Testis (tissue), 3 donors: ENCODE results near the gene LUZP2. TPM values are rescaled to one million over a fixed set of nuclear protein-coding genes. Genes with fewer than 3 reads are reported as not detected.

Experiments used
- DNase-seq: peaks from one replicate; pipeline ENCODE4 v3.0.0-alpha.2; 2019
- H3K27ac ChIP-seq, 2 donors: fragments of 200-600 bp; sonication (generic); one replicate each; pipeline ENCODE4 v1.5.1; 2019
- H3K27me3 ChIP-seq: fragments of 200-600 bp; sonication (generic); one replicate; pipeline ENCODE4 v1.5.1; 2019
- H3K36me3 ChIP-seq: fragments of 200-600 bp; sonication (generic); one replicate; pipeline ENCODE4 v1.5.1; 2017; ENCODE audit warnings: low read depth; ENCODE audit errors: missing control alignments
- H3K4me1 ChIP-seq: fragments of 200-600 bp; sonication (generic); one replicate; pipeline ENCODE4 v1.5.1; 2019
- H3K4me3 ChIP-seq, 2 donors: fragments of 200-600 bp; sonication (generic); one replicate each; pipeline ENCODE4 v1.5.1; 2017 to 2019
- H3K9me3 ChIP-seq: fragments of 200-600 bp; sonication (generic); one replicate; pipeline ENCODE4 v1.5.1; 2017
- POLR2A ChIP-seq: fragments of 450-650 bp; IDR thresholded peaks from one replicate; pipeline ENCODE4 v1.6.1; 2017; ENCODE audit warnings: antibody characterized with exemption, mild to moderate bottlenecking, moderate library complexity
- WGBS, 2 donors: methylation state at CpG; one replicate each; pipeline ENCODE4 v1.1.5; 2018; 5-methylcytosine and 5-hydroxymethylcytosine counted together
- intact Hi-C: fragments of 100-400 bp; cut with DNase I; formaldehyde crosslinking; loops from one replicate; pipeline ENCODE4 v1.15.1; 2023; ENCODE audit warnings: low total_unique reads
- polyA plus RNA-seq: library from polyadenylated mRNA; stranded (reverse); fragments of 350-450 nt; fragmentation: Illumina TruSeq; extraction: RNeasy Lipid Tissue Mini Kit (QIAGEN cat#74804); gene quantifications from one replicate; pipeline ENCODE4 v1.2.3, GENCODE V29; 2014; ENCODE audit warnings: low read depth, low replicate concordance; ENCODE audit not compliant: insufficient read depth
- total RNA-seq, 2 donors: library from RNA; depleted of rRNA; stranded (reverse); fragments of >200 nt; gene quantifications; one replicate each; pipeline ENCODE4 v1.2.3, GENCODE V29; 2016
- TF ChIP-seq, protein P1 (sequence below), 3 experiments: fragments of 450-650 bp in 2 of 3; fragments of 200-600 bp in 1 of 3; sonication (generic) in 1 of 3; IDR thresholded peaks; one replicate each; pipeline ENCODE4 v1.5.1; 2016 to 2019; ENCODE audit warnings: antibody characterized with exemption in 3 of 3, mild to moderate bottlenecking in 2 of 3, moderate library complexity in 1 of 3

Gene LUZP2
- total and polyA plus RNA-seq, 3 donors from 2014 or later, result 0.63 to 0.98 (median 0.74) TPM

DNA sequence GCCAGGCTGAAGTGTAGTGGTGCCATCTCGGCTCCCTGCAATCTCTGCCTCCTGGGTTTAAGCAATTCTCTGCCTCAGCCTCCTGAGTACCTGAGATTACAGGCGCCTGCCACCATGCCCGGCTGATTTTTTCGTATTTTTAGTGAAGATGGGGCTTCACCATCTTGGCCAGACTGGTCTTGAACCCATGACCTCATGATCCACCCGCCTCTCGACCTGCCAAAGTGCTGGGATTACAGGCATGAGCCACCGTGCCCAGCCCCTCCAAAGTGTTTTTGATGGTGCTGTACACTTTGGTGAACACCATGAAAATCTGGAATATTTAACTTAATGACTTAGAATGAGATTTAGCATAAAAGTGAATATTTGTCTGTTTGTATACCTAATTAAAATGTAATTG lies 5.6 kb downstream of the LUZP2 start:
- Histone ChIP-seq H3K36me3 (no peaks in the 10 kb centered on the region), H3K4me3 (no peak overlapping the region), H3K4me1 (no peaks in the 10 kb centered on the region), H3K27me3 (no peaks in the 10 kb centered on the region), H3K27ac (no peak overlapping the region), H3K9me3 (no peaks in the 10 kb centered on the region)
- intact Hi-C loops, result no loop called here
- TF ChIP-seq POLR2A, result no peak
- TF ChIP-seq, protein P1, sequence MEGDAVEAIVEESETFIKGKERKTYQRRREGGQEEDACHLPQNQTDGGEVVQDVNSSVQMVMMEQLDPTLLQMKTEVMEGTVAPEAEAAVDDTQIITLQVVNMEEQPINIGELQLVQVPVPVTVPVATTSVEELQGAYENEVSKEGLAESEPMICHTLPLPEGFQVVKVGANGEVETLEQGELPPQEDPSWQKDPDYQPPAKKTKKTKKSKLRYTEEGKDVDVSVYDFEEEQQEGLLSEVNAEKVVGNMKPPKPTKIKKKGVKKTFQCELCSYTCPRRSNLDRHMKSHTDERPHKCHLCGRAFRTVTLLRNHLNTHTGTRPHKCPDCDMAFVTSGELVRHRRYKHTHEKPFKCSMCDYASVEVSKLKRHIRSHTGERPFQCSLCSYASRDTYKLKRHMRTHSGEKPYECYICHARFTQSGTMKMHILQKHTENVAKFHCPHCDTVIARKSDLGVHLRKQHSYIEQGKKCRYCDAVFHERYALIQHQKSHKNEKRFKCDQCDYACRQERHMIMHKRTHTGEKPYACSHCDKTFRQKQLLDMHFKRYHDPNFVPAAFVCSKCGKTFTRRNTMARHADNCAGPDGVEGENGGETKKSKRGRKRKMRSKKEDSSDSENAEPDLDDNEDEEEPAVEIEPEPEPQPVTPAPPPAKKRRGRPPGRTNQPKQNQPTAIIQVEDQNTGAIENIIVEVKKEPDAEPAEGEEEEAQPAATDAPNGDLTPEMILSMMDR (IDR thresholded peaks at IDR 0.05), result no peak
- DNase-seq, result no peak
- 88 to 92% methylated on average over 7 of the region's 7 CpGs for WGBS, 2 donors

GRCh38 chr11:24509114-24509513 lies 12.3 kb downstream of the LUZP2 start:
- intact Hi-C loops, result no loop called here
- DNase-seq, result no peak
- Histone ChIP-seq H3K4me1 (no peaks in the 10 kb centered on the region), H3K36me3 (no peaks in the 10 kb centered on the region), H3K27me3 (no peaks in the 10 kb centered on the region), H3K9me3 (no peaks in the 10 kb centered on the region), H3K4me3 (no peak overlapping the region), H3K27ac (no peak overlapping the region)
- 55 to 61% methylated on average over 3 of the region's 3 CpGs for WGBS, 2 donors
- TF ChIP-seq POLR2A, result no peak
- TF ChIP-seq, protein P1 (IDR thresholded peaks at IDR 0.05), result no peak

DNA sequence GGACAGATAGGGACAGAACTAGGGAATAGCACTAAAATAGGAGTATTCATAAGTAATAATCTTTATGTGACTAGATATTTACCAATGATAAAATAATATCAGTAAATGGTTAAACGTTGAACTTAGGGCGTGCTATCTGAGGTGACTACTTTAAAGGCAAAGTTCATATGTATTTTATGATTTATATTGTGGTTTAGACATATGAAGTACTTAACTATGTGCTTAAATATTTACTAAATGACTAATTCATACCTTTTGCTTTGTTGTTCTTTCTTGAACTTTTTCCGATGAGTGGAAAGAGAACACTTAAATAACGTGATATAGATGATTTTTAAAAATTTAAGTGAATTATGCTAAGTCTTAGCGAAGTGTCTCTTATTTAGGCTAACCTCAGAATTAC lies 14.7 kb downstream of the LUZP2 start:
- Histone ChIP-seq H3K4me1 (no peaks in the 10 kb centered on the region), H3K9me3 (no peaks in the 10 kb centered on the region), H3K36me3 (no peaks in the 10 kb centered on the region), H3K27ac (no peak overlapping the region), H3K4me3 (no peak overlapping the region), H3K27me3 (no peaks in the 10 kb centered on the region)
- intact Hi-C loops, result no loop called here
- TF ChIP-seq, protein P1 (IDR thresholded peaks at IDR 0.05), result no peak
- TF ChIP-seq POLR2A, result no peak
- DNase-seq, result no peak
- WGBS, 2 donors, result 72 to 79% methylated on average over 5 of the region's 5 CpGs

DNA sequence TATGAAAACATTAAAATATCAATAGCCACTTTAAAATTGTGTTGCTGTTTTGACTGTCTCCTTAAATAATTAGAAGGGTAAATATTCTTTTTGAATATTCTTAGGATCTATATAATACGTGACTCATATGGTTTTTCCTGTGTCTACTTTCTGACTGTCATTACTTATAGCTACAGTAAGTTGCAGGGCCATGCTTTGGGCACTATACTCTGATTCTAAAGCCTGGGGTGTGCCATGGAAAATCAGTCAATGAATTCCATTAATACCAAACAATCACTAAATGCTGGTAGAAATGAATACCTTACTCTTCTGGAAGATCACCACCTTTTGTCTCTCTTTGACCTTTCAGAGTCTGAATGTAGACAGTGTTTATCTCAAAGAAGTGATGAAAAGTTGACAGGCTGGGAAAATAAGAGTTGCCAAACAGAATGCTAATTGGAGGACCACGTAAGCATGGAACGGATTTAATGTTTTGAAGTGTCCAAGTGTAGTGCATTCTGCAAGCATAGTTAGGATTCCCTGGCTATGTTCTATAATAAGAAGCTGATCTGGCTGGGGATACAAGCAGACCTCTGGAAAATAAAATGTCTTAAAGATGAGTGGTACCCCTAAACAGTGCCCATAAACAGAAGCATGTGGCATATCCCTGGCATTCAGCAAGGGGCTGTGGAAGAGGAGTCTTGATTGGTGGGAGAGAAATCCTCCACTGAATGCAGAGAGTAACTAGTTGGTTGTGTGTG lies 16.8 kb downstream of the LUZP2 start:
- no peak for DNase-seq
- Histone ChIP-seq H3K27me3 (no peaks in the 10 kb centered on the region), H3K9me3 (no peaks in the 10 kb centered on the region), H3K4me3 (no peak overlapping the region), H3K4me1 (no peaks in the 10 kb centered on the region), H3K27ac (no peak overlapping the region), H3K36me3 (no peaks in the 10 kb centered on the region)
- WGBS, 2 donors, result 73 to 76% methylated on average over 3 of the region's 3 CpGs
- intact Hi-C loops, result no loop called here
- TF ChIP-seq, protein P1 (IDR thresholded peaks at IDR 0.05), result no peak
- TF ChIP-seq POLR2A, result no peak

GRCh38 chr11:24514219-24514594 lies 17.4 kb downstream of the LUZP2 start:
- no peak overlapping the region for H3K4me3 ChIP-seq
- no peaks in the 10 kb centered on the region for H3K4me1 ChIP-seq
- intact Hi-C loops, result no loop called here
- TF ChIP-seq, protein P1 (IDR thresholded peaks at IDR 0.05), result no peak
- no peak for TF ChIP-seq POLR2A
- H3K36me3 ChIP-seq, result no peaks in the 10 kb centered on the region
- DNase-seq, result no peak
- H3K9me3 ChIP-seq, result no peaks in the 10 kb centered on the region
- no peak overlapping the region for H3K27ac ChIP-seq
- no peaks in the 10 kb centered on the region for H3K27me3 ChIP-seq
- 79 to 82% methylated on average over 2 of the region's 2 CpGs for WGBS, 2 donors
